K562 (cell line): ENCODE data around the gene TSHR. TPM values are rescaled to one million over a fixed set of nuclear protein-coding genes. Genes with fewer than 3 reads are reported as not detected.

Source experiments
- ATAC-seq: fragments of 200-7000 bp; cut with Tn5 transposase; 3 replicates; pipeline ENCODE4 v1.9.1; 2020; ENCODE audit warnings: moderate library complexity
- BruUV-seq: library from RNA; stranded (reverse); fragments of 400-500 nt; replicated peaks from 2 replicates; lab custom pipeline; 2021; lab: Mats Ljungman, UMichigan
- CTCF ChIA-PET: fragments of 300-600 bp; formaldehyde crosslinking; extraction: SDS; loops from one replicate; lab custom pipeline; 2021; ENCODE audit warnings: low intra/inter-chr PET ratio; lab: Yijun Ruan, JAX
- POLR2A ChIA-PET: fragments of 300-600, 350-650 bp; sonication (Branson Sonifier 250); formaldehyde crosslinking; extraction: SDS; loops from one replicate; lab custom pipeline; 2021; ENCODE audit warnings: antibody characterized with exemption, inconsistent platforms; lab: Yijun Ruan, JAX
- DNase-seq, 4 experiments: peaks; one replicate each; pipeline versions ENCODE4 v3.0.0 to v3.0.0-alpha.2; 2011 to 2018; ENCODE audit warnings: low spot score in 3 of 4, mixed read lengths in 3 of 4; ENCODE audit errors: extremely low read depth in 1 of 4
- FAIRE-seq: peaks from 2 replicates; lab custom pipeline; 2011; peaks lifted over from hg19 to GRCh38; lab: Jason Lieb, UNC
- H2AFZ ChIP-seq: 2 replicates; pipeline ENCODE4 v1.6.0; 2011; ENCODE audit warnings: low read depth, low read length, control low read depth, inconsistent platforms
- H3K27ac ChIP-seq: fragments of 200-600 bp; 3 replicates; pipeline ENCODE4 v1.8.0; 2011; ENCODE audit warnings: low read depth, mild to moderate bottlenecking, control low read depth, inconsistent platforms, low read length, moderate library complexity, mixed read lengths; ENCODE audit errors: extremely low read depth
- H3K27me3 ChIP-seq, 2 experiments: fragments of 300-600 bp in 1 of 2; 2 replicates in 1 of 2; 3 replicates in 1 of 2; pipeline versions ENCODE4 v1.6.0 to v1.8.0; 2011; ENCODE audit warnings: inconsistent platforms in 2 of 2, low read length in 2 of 2, mild to moderate bottlenecking in 1 of 2, mixed read lengths in 1 of 2, moderate library complexity in 1 of 2; ENCODE audit not compliant: control insufficient read depth in 2 of 2, insufficient read depth in 2 of 2
- H3K36me3 ChIP-seq: fragments of 300-600 bp; 3 replicates; pipeline ENCODE4 v1.8.0; 2011; ENCODE audit warnings: mild to moderate bottlenecking, low read length, inconsistent platforms; ENCODE audit not compliant: control insufficient read depth, insufficient read depth
- H3K4me1 ChIP-seq, 2 experiments: fragments of 200-600 bp in 1 of 2; replicated peaks in 1 of 2; 2 replicates in 1 of 2; 3 replicates in 1 of 2; pipeline versions ENCODE4 v1.5.1 to v1.8.0; 2011; ENCODE audit warnings: inconsistent platforms in 2 of 2, low read length in 2 of 2, mild to moderate bottlenecking in 1 of 2, mixed read lengths in 1 of 2, moderate library complexity in 1 of 2; ENCODE audit not compliant: control insufficient read depth in 2 of 2, insufficient read depth in 2 of 2
- H3K4me2 ChIP-seq: 2 replicates; pipeline ENCODE4 v1.6.1; 2011; ENCODE audit warnings: low read length, control low read depth, inconsistent platforms, mixed read lengths; ENCODE audit not compliant: insufficient read depth
- H3K4me3 ChIP-seq: fragments of 200-600 bp; sonication (generic), shearing (Covaris generic); 2 replicates; pipeline ENCODE4 v1.5.1; 2016; ENCODE audit warnings: control low read depth, inconsistent platforms
- H3K79me2 ChIP-seq: fragments of 200-600 bp; 3 replicates; pipeline ENCODE4 v1.8.0; 2011; ENCODE audit warnings: low read length, inconsistent platforms; ENCODE audit not compliant: control insufficient read depth, insufficient read depth
- H3K9ac ChIP-seq, 2 experiments: 2 replicates each; pipeline versions ENCODE4 v1.6.0 to v1.6.1; 2011; ENCODE audit warnings: low read depth in 2 of 2, low read length in 2 of 2, control low read depth in 1 of 2, inconsistent platforms in 1 of 2, mild to moderate bottlenecking in 1 of 2, mixed read lengths in 1 of 2; ENCODE audit not compliant: insufficient read depth in 1 of 2
- H3K9me1 ChIP-seq: one replicate; pipeline ENCODE4 v1.6.0; 2011; ENCODE audit warnings: inconsistent platforms, mild to moderate bottlenecking, low read length, moderate library complexity; ENCODE audit not compliant: control insufficient read depth, insufficient read depth
- H3K9me3 ChIP-seq: replicated peaks from 2 replicates; pipeline ENCODE4 v1.5.1; 2011; ENCODE audit warnings: low read depth, low read length, inconsistent platforms; ENCODE audit not compliant: control insufficient read depth, insufficient read depth
- H4K20me1 ChIP-seq: replicated peaks from 2 replicates; pipeline ENCODE4 v1.6.1; 2011; ENCODE audit warnings: low read length, inconsistent platforms, mixed read lengths; ENCODE audit not compliant: control insufficient read depth, insufficient read depth
- CBX8 ChIP-seq: fragments of 200-600 bp; sonication (generic); IDR thresholded peaks from 2 replicates; pipeline ENCODE4 v1.6.1; 2012; ENCODE audit warnings: borderline replicate concordance, mixed run types, low read depth, mild to moderate bottlenecking, moderate library complexity, mixed read lengths, low read length, control low read depth, inconsistent platforms; ENCODE audit not compliant: poor library complexity, severe bottlenecking; ENCODE audit errors: extremely low read depth
- CTCF ChIP-seq, 3 experiments: IDR thresholded peaks in 2 of 3; conservative IDR thresholded peaks in 1 of 3; 2 replicates each; pipeline ENCODE4 v1.5.1; 2011 to 2012; ENCODE audit warnings: low read length in 3 of 3, mild to moderate bottlenecking in 3 of 3, control low read depth in 2 of 3, improper control_type of control experiment in 1 of 3, inconsistent platforms in 1 of 3, low read depth in 1 of 3, mixed read lengths in 1 of 3, moderate library complexity in 1 of 3; ENCODE audit not compliant: insufficient read depth in 2 of 3
- SMARCE1 ChIP-seq: fragments of 450-650 bp; IDR thresholded peaks from 2 replicates; pipeline ENCODE4 v1.7.1; 2016; ENCODE audit warnings: mild to moderate bottlenecking
- STAT5A ChIP-seq: IDR thresholded peaks from 2 replicates; pipeline ENCODE4 v1.6.1; 2012; ENCODE audit warnings: low read length, inconsistent platforms, borderline replicate concordance
- WGBS: fragments of 100-300 bp; shearing (Covaris generic); methylation state at CpG from one replicate; pipeline ENCODE4 v1.1.6; 2016; ENCODE audit warnings: low coverage, mixed read lengths; ENCODE audit not compliant: insufficient coverage; ENCODE audit errors: missing lambda C conversion rate; 5-methylcytosine and 5-hydroxymethylcytosine counted together
- in situ Hi-C: fragments of 300-500 bp; cut with MboI; formaldehyde crosslinking; loops from 4 replicates; pipeline ENCODE4 v1.15.0; 2018; ENCODE audit warnings: inconsistent platforms, mixed read lengths
- intact Hi-C: fragments of 100-400 bp; cut with micrococcal nuclease; formaldehyde crosslinking; loops from 2 replicates; pipeline ENCODE4 v1.14.2; 2022
- polyA plus RNA-seq, 8 experiments: library from polyadenylated mRNA; depleted of rRNA in 4 of 8; stranded (reverse) in 5 of 8; unstranded in 3 of 8; fragments of >200 nt; fragmentation: Nextera tagmentation in 2 of 8; fragmentation: Illumina TruSeq in 1 of 8; extraction: Ambion mirVana in 2 of 8; extraction: Trizol in 1 of 8; gene quantifications; 2 replicates each; pipeline versions ENCODE4 v1.2.1 to v1.2.3, GENCODE V29; 2011 to 2014; ENCODE audit warnings: inconsistent platforms in 1 of 8, missing spikeins in 1 of 8
- total RNA-seq, 7 experiments: library from RNA; depleted of rRNA in 6 of 7; stranded (reverse); fragments of >200 nt in 6 of 7; fragmentation: Illumina TruSeq in 2 of 7; extraction: Trizol in 2 of 7; gene quantifications; 2 replicates each; pipeline versions ENCODE4 v1.2.1 to v1.2.3, GENCODE V29; 2011 to 2021; ENCODE audit warnings: low replicate concordance in 1 of 7

TSHR gene
- total and polyA plus RNA-seq, 9 of the 15 experiments (the other 6 are each of a cell fraction or from before 2014, with no cell fraction given): 0.01 to 0.10 TPM; not detected in 7

GRCh38 chr14:80927083-80927989 is 28.1 kb upstream of the TSHR start:
- ATAC-seq (peak; percentile 70), DNase-seq (peak in 1 of 4 experiments; percentile 7), FAIRE-seq (no peak)
- H4K20me1 ChIP-seq: no peaks in the 10 kb centered on the region
- no TSS peak for BruUV-seq
- H3K27ac ChIP-seq: no peak overlapping the region
- no peaks in the 10 kb centered on the region for H3K9me1 ChIP-seq
- H3K4me1 ChIP-seq: peaks cover 0 to 2% of the 10 kb centered on the region in 2 experiments; a peak in 3 of 5 replicates
- no peaks in the 10 kb centered on the region for H3K79me2 ChIP-seq
- POLR2A ChIA-PET: interaction anchor here (0.6 kb wide), 1 partner anchor 744 kb away, joined by 3 read pairs; no protein-coding TSS in a partner anchor
- TF ChIP-seq CTCF (IDR thresholded peaks at IDR 0.05 in 2 of 3, conservative IDR thresholded peaks at IDR 0.05 in 1 of 3; ENCODE audit: insufficient read depth in 2 of 3, low read depth in 1 of 3, low read length in 3 of 3): peak in 2 of 3 experiments; percentile 32 to 33; a peak in 2 of 6 replicates
- no peak for TF ChIP-seq CBX8
- TF ChIP-seq SMARCE1: no peak
- TF ChIP-seq STAT5A: no peak
- in situ Hi-C loops: no loop called here
- WGBS: 38% methylated on average over 6 of the region's 8 CpGs
- CTCF ChIA-PET: no interaction called here
- no peaks in the 10 kb centered on the region for H3K27me3 ChIP-seq
- H3K4me3 ChIP-seq: no peak overlapping the region
- no peak overlapping the region for H3K9ac ChIP-seq
- H3K9me3 ChIP-seq: no peaks in the 10 kb centered on the region
- H3K4me2 ChIP-seq: no peak overlapping the region
- intact Hi-C loops: no loop called here
- H2AFZ ChIP-seq: no peak overlapping the region
- H3K36me3 ChIP-seq: no peaks in the 10 kb centered on the region
